ENCODE measurements around the gene FCRLB.
"Not testable (repeated sequence)": the region's sequence is repeated elsewhere in the genome, so short reads cannot be mapped to it uniquely, and the experiment has no call there.

Gene FCRLB

DNA sequence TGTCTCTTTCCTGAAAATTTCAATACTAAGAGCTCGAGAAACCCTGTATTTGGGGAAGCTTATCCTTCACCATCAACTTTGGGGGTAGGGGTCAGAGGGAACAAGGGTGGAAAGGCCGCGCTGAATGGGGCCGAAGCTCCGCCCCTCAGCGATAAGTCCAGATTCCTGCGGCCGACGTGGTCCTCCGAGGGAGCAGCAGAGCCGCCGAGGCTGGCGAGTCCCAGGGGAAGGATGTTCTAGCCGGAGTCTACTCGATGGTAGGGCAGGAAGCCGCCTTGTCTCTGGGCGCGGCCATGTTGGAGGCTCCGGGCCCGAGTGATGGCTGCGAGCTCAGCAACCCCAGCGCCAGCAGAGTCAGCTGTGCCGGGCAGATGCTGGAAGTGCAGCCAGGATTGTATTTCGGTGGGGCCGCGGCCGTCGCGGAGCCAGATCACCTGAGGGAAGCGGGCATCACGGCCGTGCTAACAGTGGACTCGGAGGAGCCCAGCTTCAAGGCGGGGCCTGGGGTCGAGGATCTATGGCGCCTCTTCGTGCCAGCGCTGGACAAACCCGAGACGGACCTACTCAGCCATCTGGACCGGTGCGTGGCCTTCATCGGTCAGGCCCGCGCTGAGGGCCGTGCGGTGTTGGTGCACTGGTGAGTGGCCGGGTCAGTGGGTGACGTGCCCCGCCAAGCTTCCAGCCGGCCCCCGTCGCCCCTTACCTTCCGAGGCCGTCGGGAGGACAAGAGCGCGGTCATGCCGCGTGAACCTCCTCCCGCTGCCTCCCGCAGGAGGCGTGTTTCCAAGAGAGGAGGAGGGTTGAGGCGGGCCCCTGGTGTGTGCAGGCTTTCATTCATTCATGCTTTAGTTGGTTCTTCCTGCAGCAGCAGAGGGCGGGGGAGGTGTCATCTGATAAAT, 28.4 kb downstream of the FCRLB start, which contains the start of gene DUSP12:
DUSP12 (plus strand) TSS at position 278 of the 899 bp plus-strand sequence; CDS start at position 294, 16 bp downstream.
- ATAC-seq = peak; percentile 99
- peak within 1 kb of the TSS; percentile 100 for H3K4me3 Mint-ChIP-seq
- peaks cover 5% of the 10 kb centered on the region for H3K9me3 Mint-ChIP-seq
- peaks cover 13% of the 10 kb centered on the region for H3K36me3 Mint-ChIP-seq
- peak within 1 kb of the TSS; percentile 99 for H3K27ac Mint-ChIP-seq
- no peaks in the 10 kb centered on the region for H3K27me3 Mint-ChIP-seq
- H3K4me1 Mint-ChIP-seq = peaks cover 48% of the 10 kb centered on the region

GRCh38 chr1:161763522-161764098, 42.3 kb downstream of the FCRLB start:
- Mint-ChIP-seq H3K9me3 (no peaks in the 10 kb centered on the region), H3K27me3 (no peaks in the 10 kb centered on the region), H3K36me3 (peaks cover 6% of the 10 kb centered on the region), H3K4me1 (peaks cover 39% of the 10 kb centered on the region), H3K27ac (peak overlapping the region; percentile 56), H3K4me3 (peak overlapping the region; percentile 53)
- ATAC-seq = peak; percentile 51

DNA sequence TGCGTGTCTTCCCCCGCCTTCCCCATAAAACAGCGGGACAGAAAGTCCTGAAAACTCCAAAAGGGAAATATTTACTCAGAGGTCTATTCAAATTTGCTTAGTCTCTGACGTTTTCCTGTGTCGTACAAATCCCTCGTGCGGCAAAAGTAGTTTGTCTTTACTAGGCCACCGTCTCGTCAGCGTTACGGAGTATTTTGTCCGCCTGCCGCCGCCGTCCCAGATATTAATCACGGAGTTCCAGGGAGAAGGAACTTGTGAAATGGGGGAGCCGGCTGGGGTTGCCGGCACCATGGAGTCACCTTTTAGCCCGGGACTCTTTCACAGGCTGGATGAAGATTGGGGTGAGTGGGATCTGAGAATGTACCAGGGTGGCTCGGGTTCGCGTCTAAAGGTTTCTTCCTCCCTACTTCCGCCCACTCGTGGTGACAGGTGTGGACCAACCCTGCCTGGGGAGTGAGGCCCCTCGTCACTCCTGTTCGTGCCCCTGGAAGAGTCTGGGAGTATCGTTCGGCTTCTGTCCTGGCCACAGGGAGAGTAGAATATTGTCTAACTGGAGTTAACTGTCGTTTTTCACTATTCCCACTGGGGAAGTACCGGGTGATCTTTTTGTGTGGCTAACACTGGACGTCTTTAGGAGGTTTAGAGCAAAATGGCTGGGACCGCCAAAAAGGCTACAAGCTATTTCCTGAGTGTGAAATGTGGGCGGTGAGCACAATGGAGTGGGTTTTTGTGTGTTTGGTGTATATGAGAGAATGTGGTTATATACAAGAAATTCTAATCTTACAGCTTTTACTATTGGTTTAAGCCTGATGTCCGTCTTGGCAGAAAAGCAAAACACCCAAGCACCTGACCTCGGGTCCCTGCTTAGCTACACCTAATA, 45.0 kb downstream of the FCRLB start, which contains the start of gene ATF6:
ATF6 (plus strand) TSS at position 219 of the 880 bp plus-strand sequence; CDS start at position 260, 41 bp downstream.
- Mint-ChIP-seq H3K4me1 (peaks cover 47% of the 10 kb centered on the region), H3K9me3 (no peaks in the 10 kb centered on the region), H3K36me3 (no peaks in the 10 kb centered on the region), H3K27me3 (no peaks in the 10 kb centered on the region), H3K27ac (peak within 1 kb of the TSS; percentile 88), H3K4me3 (peak within 1 kb of the TSS; percentile 96)
- ATAC-seq = peak; percentile 87

- Mint-ChIP-seq H3K27me3 (no peaks in the 10 kb centered on the region), H3K4me3 (no peak overlapping the region), H3K9me3 (no peaks in the 10 kb centered on the region), H3K4me1 (peaks cover 33% of the 10 kb centered on the region), H3K36me3 (no peaks in the 10 kb centered on the region), H3K27ac (no peak overlapping the region)
- no peak for ATAC-seq
Measured at GRCh38 chr1:161768461-161768860, 47.1 kb downstream of the FCRLB start.

GRCh38 chr1:161768986-161769672, 47.8 kb downstream of the FCRLB start:
- Mint-ChIP-seq H3K4me1 (peaks cover 26% of the 10 kb centered on the region), H3K27ac (no peak overlapping the region), H3K4me3 (no peak overlapping the region), H3K36me3 (no peaks in the 10 kb centered on the region), H3K9me3 (no peaks in the 10 kb centered on the region), H3K27me3 (no peaks in the 10 kb centered on the region)
- ATAC-seq = no peak

DNA sequence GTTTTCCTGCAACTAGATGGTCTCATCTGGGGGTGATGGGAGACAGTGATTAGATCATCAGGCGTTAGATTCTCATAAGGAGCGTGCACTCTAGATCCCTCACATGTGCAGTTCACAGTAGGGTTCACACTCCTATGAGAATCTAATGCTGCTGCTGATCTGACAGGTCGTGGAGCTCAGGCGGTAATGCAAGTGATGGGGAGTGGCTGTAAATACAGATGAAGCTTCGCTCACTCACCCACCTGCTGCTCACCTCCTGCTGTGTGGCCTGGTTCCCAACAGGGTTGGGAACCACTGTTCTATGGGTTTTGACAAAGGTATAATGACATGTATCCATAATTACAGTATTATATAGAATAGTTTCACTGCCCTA, 48.3 kb downstream of the FCRLB start:
- not testable (repeated sequence) for H3K9me3 Mint-ChIP-seq, H3K4me3 Mint-ChIP-seq, H3K27me3 Mint-ChIP-seq, ATAC-seq, H3K36me3 Mint-ChIP-seq, H3K27ac Mint-ChIP-seq
- peaks cover 26% of the 10 kb centered on the region for H3K4me1 Mint-ChIP-seq

DNA sequence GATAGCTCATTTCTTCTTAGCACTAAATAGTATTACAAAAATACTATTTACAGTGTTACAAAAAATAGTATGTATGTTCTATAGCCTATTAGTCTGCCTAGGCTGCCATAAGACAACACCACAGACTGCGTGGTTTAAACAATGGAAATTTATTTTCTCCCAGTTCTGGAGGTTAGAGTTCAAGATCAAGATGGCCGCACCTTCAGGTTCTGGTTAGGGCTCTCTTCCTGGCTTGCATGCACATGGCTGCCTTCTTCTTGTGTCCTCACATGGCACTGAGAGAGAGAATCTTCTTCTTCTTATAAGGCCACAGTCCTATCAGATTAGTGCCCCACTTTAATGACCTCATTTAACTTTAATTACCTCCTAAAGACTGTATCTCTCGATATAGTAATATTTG, 48.9 kb downstream of the FCRLB start:
- H3K4me1 Mint-ChIP-seq = peaks cover 26% of the 10 kb centered on the region
- H3K27ac Mint-ChIP-seq = no peak overlapping the region
- no peak overlapping the region for H3K4me3 Mint-ChIP-seq
- no peaks in the 10 kb centered on the region for H3K9me3 Mint-ChIP-seq
- H3K27me3 Mint-ChIP-seq = no peaks in the 10 kb centered on the region
- ATAC-seq = no peak
- no peaks in the 10 kb centered on the region for H3K36me3 Mint-ChIP-seq

DNA sequence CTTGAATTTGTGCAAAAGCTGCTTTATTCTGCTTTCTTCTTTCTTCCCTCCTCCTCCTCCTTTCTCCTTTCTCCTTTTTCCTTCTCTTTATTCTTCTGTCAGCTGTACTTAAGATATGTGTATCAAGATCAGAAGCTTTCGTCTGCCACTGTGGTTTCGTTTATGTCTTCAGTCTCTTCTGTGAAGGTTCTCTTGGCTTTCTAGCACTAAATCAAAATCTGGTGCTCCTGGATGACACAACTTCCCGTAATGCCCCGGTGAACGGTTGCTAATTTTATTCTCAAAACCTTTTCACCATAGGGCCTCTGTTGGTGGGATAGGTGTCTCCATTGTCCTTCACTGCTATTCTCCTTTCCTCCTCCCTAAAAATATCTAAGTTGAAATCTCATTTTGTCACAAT, 49.8 kb downstream of the FCRLB start:
- Mint-ChIP-seq H3K36me3 (no peaks in the 10 kb centered on the region), H3K27ac (no peak overlapping the region), H3K27me3 (no peaks in the 10 kb centered on the region), H3K4me1 (peaks cover 26% of the 10 kb centered on the region), H3K9me3 (no peaks in the 10 kb centered on the region), H3K4me3 (no peak overlapping the region)
- no peak for ATAC-seq

DNA sequence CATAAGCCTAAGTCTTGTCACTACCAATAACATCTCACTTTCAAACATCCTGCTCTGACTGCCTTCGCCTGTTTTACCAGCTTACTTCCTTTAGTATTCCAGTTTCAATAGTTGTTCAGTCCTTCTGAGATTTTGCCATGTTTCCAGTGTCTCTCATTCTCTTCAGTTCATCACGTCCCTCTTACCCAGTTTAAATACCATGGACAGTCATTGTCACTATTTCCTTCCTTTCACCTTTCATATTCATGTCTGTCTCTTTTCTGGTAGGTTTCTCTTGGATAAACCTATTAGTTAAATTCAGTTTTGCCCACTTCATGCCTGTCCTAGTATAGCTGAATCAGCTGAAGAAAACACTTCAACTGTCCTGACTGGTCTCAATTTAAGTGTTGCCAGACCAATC, 50.6 kb downstream of the FCRLB start:
- peaks cover 22% of the 10 kb centered on the region for H3K4me1 Mint-ChIP-seq
- no peaks in the 10 kb centered on the region for H3K36me3 Mint-ChIP-seq
- H3K9me3 Mint-ChIP-seq = no peaks in the 10 kb centered on the region
- ATAC-seq = no peak
- H3K4me3 Mint-ChIP-seq = no peak overlapping the region
- H3K27ac Mint-ChIP-seq = no peak overlapping the region
- no peaks in the 10 kb centered on the region for H3K27me3 Mint-ChIP-seq

DNA sequence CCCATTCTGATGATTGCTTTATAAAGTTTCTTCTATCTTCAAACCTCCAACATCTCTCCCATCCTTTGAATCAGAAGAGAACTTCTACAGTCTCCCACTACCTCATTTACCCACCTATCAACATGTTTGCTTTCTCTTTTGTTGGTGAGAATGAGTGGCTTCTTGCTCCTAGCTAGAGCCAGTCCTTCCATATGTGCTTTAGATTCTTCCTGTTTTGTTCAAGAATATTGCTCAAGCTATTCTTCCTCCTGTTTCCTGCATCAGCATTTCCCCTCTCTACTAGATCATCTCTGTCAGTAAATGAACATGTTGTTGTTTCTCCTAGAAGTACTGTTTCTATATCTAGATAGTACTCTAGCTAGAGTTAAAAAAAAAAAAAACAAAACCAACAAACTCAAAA, 51.1 kb downstream of the FCRLB start:
- no peak for ATAC-seq
- peaks cover 19% of the 10 kb centered on the region for H3K4me1 Mint-ChIP-seq
- H3K9me3 Mint-ChIP-seq = no peaks in the 10 kb centered on the region
- no peak overlapping the region for H3K27ac Mint-ChIP-seq
- H3K27me3 Mint-ChIP-seq = no peaks in the 10 kb centered on the region
- no peak overlapping the region for H3K4me3 Mint-ChIP-seq
- H3K36me3 Mint-ChIP-seq = no peaks in the 10 kb centered on the region

DNA sequence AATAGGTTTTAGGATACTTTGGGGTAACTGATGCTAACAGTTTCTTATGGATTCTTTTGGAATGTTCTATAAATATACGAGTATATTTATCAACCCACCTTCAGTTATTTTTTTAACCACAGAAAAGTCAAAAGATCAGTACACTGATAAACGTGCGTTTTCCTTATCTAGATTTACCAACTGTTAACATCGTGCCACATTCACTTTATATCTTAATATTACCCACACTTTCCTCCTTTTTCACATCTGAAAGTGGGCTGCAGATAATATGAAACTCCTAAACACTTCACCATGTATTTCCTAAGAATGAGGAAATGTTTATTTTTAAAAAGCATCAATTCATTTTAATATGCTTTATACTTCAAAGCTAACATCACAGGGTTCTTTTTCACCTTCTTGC, 52.4 kb downstream of the FCRLB start:
- no peaks in the 10 kb centered on the region for H3K36me3 Mint-ChIP-seq
- no peak for ATAC-seq
- H3K27ac Mint-ChIP-seq = no peak overlapping the region
- peaks cover 14% of the 10 kb centered on the region for H3K4me1 Mint-ChIP-seq
- no peaks in the 10 kb centered on the region for H3K9me3 Mint-ChIP-seq
- H3K4me3 Mint-ChIP-seq = no peak overlapping the region
- H3K27me3 Mint-ChIP-seq = no peaks in the 10 kb centered on the region

DNA sequence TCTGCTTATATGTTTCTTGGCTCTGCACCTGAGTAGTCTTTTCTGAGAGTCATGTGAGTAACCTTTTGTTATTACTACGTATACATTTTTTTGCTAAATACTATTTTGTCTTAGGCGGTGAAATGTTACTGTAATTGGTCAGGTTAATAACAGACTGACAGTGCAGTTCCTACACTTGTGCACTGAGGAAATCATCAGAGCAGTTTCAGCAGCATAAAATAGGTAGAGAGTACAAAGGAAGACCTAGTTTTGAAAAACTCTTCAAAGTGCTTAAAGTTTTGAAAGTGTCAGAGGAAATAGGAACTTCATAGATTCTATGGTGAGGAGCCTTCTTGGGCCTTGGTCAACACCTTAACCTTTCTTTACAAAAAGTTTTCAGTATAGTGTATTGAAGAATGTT, 55.9 kb downstream of the FCRLB start:
- ATAC-seq = no peak
- Mint-ChIP-seq H3K9me3 (no peaks in the 10 kb centered on the region), H3K4me3 (no peak overlapping the region), H3K27ac (no peak overlapping the region), H3K27me3 (no peaks in the 10 kb centered on the region), H3K36me3 (peaks cover 18% of the 10 kb centered on the region), H3K4me1 (peaks cover 16% of the 10 kb centered on the region)

Measured in stimulated activated memory B cell treated with anti-CD40 and anti-IgM and Interleukin-4, amounts not matched to agents 10 μg/mL and 1 μg/mL and 100 μg/mL, for 72 hours (primary cell).